GM12864 (cell line): ENCODE results near the gene ALDH9A1.

ENCODE experiments used
- DNase-seq: peaks from one replicate; pipeline ENCODE4 v3.0.0-alpha.2; 2011; ENCODE audit warnings: low read depth
- H3K4me3 ChIP-seq: 2 replicates; pipeline ENCODE4 v1.5.1; 2011; ENCODE audit warnings: mild to moderate bottlenecking, low read depth, low read length, control low read depth
- TF ChIP-seq, protein P1 (sequence below): IDR thresholded peaks from 2 replicates; pipeline ENCODE4 v1.5.1; 2011; ENCODE audit warnings: low read depth, mild to moderate bottlenecking, moderate library complexity, low read length, control low read depth, inconsistent platforms; ENCODE audit errors: missing control alignments

ALDH9A1 gene

DNA sequence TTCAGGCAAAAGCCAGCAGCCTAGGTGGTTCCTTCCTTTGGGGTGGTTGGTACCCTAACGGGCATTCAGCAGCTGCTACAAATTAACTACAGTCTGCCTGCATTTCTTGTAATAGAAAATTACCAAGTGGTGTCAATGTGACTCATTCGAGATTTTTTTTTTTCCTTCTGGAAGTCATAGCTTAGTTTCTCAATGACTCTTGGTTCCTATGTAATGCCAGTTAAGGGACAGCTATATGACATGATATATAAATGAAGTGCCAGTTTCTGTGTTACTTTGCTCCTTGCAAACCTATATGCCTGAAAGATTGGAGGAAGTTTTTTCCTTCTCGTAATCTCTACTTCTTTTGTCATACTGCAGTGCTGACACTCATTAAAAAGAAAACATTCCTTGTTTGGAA is 64.7 kb downstream of the ALDH9A1 start:
- TF ChIP-seq, protein P1, sequence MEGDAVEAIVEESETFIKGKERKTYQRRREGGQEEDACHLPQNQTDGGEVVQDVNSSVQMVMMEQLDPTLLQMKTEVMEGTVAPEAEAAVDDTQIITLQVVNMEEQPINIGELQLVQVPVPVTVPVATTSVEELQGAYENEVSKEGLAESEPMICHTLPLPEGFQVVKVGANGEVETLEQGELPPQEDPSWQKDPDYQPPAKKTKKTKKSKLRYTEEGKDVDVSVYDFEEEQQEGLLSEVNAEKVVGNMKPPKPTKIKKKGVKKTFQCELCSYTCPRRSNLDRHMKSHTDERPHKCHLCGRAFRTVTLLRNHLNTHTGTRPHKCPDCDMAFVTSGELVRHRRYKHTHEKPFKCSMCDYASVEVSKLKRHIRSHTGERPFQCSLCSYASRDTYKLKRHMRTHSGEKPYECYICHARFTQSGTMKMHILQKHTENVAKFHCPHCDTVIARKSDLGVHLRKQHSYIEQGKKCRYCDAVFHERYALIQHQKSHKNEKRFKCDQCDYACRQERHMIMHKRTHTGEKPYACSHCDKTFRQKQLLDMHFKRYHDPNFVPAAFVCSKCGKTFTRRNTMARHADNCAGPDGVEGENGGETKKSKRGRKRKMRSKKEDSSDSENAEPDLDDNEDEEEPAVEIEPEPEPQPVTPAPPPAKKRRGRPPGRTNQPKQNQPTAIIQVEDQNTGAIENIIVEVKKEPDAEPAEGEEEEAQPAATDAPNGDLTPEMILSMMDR, result no peak
- DNase-seq, result no peak
- H3K4me3 ChIP-seq, result no peak overlapping the region

DNA sequence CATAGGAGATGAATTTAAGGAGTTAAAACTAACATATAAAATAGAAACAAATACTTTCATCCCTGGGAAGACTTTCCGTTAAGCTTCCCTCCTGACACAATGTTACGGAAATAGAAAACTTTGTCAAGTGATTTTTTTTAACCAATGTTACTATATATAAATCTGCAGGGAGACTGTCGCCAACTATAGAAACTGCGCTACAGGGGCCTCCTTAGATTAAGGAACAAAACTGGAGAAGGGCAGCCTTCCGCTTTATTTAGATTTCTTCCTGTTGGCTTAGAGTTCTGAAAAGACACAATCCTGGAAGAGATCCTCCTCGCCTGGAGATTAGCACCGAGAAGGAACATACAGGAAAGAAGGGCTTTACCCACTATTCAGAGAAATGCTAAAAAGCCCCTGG is 65.9 kb downstream of the ALDH9A1 start:
- DNase-seq, result no peak
- TF ChIP-seq, protein P1, result no peak
- no peak overlapping the region; the same call in 1 of the 2 replicates for H3K4me3 ChIP-seq

DNA sequence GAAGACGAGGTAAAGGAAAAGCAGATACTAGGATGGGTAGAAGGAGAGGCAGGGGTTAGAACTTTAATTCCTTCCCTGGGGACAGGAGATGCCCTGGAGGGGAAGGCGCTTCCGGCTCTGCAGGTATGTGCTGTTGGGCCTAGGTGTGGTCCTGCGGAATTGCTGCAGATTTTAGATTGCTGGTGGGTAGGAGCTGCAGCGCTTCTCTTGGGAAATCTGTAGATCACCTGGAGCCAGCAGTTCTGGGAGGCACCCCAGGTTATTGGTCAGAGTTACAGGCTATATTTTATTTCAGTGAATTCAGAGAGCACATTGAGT is 66.3 kb downstream of the ALDH9A1 start:
- TF ChIP-seq, protein P1, result no peak
- DNase-seq, result no peak
- H3K4me3 ChIP-seq, result peak overlapping the region; percentile 76; the same call in 1 of the 2 replicates

DNA sequence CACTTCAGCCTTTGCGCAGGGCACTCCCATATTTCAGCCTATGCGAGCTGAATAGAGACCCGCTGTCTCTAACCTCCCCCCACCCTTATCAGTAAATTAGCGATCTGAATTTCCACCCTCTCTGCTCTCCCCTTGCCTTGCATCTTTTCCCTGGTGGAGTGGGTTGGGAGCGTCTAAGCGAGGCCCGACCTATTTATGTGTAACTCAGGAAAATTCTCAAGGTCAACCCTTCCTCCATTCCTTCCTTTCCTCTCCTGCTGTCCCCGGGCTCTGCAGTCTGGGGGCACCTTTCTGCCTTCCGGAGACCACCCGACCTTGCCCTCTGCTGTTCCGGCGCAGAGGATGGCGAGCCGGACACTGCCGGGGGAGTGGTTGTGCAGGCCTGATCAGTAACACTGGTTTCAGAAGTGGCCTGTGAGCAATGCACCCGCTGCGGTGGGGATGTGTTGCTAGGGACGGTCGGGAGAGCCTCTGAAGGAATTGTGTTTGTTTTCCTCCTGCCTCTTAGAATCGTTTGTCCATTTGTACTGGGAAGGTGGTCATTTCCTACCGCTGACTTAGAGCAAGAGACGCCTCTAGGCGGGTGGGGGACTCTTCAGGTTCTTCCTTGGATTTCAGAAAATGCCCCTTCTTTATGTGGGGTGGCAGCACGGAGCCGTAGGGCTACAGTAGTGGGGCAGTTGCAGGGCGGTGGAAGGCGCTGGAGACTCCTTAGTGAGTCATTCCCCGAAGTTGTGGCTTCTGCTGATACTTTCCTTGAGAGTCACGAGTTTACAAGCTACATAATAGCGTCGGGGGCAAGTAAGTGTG is 66.8 kb downstream of the ALDH9A1 start:
- TF ChIP-seq, protein P1, result no peak
- peak overlapping the region; percentile 76 for H3K4me3 ChIP-seq
- no peak for DNase-seq

DNA sequence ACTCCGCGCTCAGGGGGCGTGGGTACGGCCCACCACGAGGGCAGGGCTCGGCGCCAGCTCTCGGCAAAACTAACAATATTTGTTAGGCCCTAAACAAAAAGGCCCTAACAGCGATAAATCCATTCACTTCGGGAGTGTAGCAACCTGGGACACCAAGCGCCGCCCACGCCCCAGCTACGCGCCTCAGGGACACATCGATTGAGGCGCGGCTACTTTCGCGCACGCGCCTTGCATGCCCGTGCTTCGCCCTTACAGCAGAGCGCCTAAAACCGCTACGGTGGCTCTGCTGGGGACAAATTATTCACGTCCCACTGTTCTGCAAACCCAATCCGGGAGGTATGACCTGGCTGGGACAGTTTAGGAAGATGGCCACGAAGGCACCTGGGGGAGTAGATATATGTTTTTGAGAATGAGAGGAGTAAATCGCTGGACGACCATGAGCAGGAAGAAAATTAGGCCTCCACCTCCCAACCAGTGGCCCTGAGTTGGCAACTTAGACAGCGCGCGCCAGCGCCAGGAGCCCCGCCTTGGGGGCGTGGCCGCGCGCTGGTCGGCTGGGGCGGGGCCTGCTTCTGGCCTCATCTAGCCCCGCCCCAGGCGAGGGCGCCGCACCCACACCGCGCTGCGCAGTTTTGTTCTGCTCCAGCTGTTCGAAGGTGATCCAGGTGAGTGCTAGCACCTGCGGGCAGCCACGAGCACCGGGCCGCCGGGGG is 67.6 kb downstream of the ALDH9A1 start, which contains the start of gene MGST3:
Gene MGST3, plus strand, starts transcription at position 606 of the 713 bp plus-strand sequence. CDS start 18,614 bp downstream, outside the sequence.
- peak; percentile 88 for DNase-seq
- H3K4me3 ChIP-seq, result peak within 1 kb of the TSS; percentile 76
- TF ChIP-seq, protein P1, result no peak

DNA sequence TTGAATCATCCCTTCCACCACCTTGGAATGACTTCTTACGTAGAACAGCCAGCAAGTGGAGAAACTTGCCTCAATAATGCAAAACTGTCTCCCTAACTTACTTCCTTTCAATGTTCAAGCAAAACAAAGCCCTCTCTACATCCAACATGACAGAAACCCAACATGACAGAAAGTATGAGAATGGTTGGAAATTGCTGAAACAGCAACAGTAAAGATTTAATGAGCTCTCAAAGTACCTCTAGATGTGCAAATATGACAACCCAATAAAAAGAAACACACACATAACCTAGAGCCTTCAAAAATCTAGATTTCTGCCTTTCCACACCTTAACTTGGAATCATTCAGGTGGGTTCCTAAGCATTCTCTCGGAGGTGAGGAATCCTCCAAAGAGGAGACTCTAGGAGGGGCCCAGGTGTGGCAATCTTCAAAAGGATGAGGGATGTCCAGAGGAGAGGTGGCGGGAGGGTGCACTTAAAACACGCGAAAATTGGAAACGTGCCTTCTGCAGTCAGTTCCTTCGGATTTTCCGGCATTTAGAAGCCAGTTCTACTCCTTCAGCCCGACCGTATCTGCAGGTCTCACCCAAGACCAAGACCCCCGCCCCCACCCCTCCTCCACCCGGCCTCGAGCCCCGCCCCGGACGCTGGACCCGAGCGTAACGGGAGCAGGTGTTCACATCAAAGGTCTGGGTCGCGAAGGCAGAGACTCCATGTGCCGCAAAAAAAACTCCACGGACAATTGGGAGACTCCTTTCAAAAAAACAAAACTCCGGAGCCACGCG is 68.3 kb downstream of the ALDH9A1 start:
- TF ChIP-seq, protein P1, result no peak
- peak overlapping the region; percentile 76 for H3K4me3 ChIP-seq
- DNase-seq, result no peak
